ENCODE results near the gene SEPHS1. TPM values are rescaled to one million over a fixed set of nuclear protein-coding genes. Genes with fewer than 3 reads are reported as not detected.
"Not testable (repeated sequence)": the region's sequence is repeated elsewhere in the genome, so short reads cannot be mapped to it uniquely, and the experiment has no call there.

Gene SEPHS1
- total and polyA plus RNA-seq, 2 of the 8 experiments (the other 6 are each of a cell fraction or from before 2014, with no cell fraction given), result 270 to 683 TPM

GRCh38 chr10:13379061-13379460 lies 31.0 kb upstream of the SEPHS1 start:
- H3K79me2 ChIP-seq (ENCODE audit: control insufficient read depth in 1 of 2, insufficient read depth in 2 of 2, low read length in 2 of 2); H2AFZ ChIP-seq (ENCODE audit: low read length); H2BK12ac ChIP-seq (ENCODE audit: low read depth, low read length); H2BK5ac ChIP-seq (ENCODE audit: low read depth, low read length); H3K27ac ChIP-seq (ENCODE audit: low read depth, low read length); H3K4ac ChIP-seq (replicated peaks; ENCODE audit: insufficient read length, low read depth, low read length); H3K4me2 ChIP-seq (ENCODE audit: insufficient read depth in 1 of 2, low read depth in 2 of 2, low read length in 2 of 2); H3K23ac ChIP-seq (ENCODE audit: insufficient read length); H2BK120ac ChIP-seq (replicated peaks; ENCODE audit: low read depth, low read length); H3K36me3 ChIP-seq (ENCODE audit: control insufficient read depth in 2 of 4, insufficient read depth in 4 of 4, low read length in 3 of 4); FAIRE-seq; H2AK5ac ChIP-seq (ENCODE audit: low read depth, low read length); H3K9me3 ChIP-seq (ENCODE audit: insufficient read depth in 2 of 2, low read depth in 1 of 2, low read length in 1 of 2); H4K5ac ChIP-seq (ENCODE audit: insufficient read length, low read depth, low read length); H2BK15ac ChIP-seq (ENCODE audit: low read length); H4K91ac ChIP-seq (replicated peaks; ENCODE audit: insufficient read length, low read length); H3K9ac ChIP-seq (replicated peaks in 1 of 4; ENCODE audit: extremely low read depth in 1 of 4, low read depth in 3 of 4, low read length in 3 of 4); H3K14ac ChIP-seq (ENCODE audit: insufficient read length); H3K56ac ChIP-seq (replicated peaks; ENCODE audit: insufficient read length, low read depth, low read length); H4K20me1 ChIP-seq (replicated peaks in 1 of 2; ENCODE audit: control insufficient read depth in 1 of 2, insufficient read depth in 2 of 2, low read length in 2 of 2); H3K4me3 ChIP-seq (ENCODE audit: extremely low read depth in 1 of 4, insufficient read depth in 2 of 4, low read depth in 3 of 4, low read length in 4 of 4); DNase-seq (ENCODE audit: low read depth in 1 of 2, low spot score in 2 of 2); H2BK20ac ChIP-seq (ENCODE audit: low read length); H3K23me2 ChIP-seq (ENCODE audit: low read depth, low read length); H3K18ac ChIP-seq (ENCODE audit: extremely low read depth, low read length); POLR2A ChIA-PET (ENCODE audit: partially characterized antibody); H3K79me1 ChIP-seq (ENCODE audit: low read depth, low read length); H3K4me1 ChIP-seq (replicated peaks in 1 of 4; ENCODE audit: control insufficient read depth in 3 of 4, insufficient read depth in 4 of 4, low read length in 3 of 4); H4K8ac ChIP-seq (ENCODE audit: extremely low read depth, insufficient read depth, low read length): not testable (repeated sequence)
- H3K27me3 ChIP-seq (replicated peaks in 1 of 4; ENCODE audit: control insufficient read depth in 3 of 4, extremely low read depth in 1 of 4, insufficient read depth in 3 of 4, low read length in 3 of 4), result peaks cover 0 to 10% (median 8%) of the 10 kb centered on the region in 4 experiments; a peak in 3 of 7 replicates
- CTCF ChIA-PET (ENCODE audit: partially characterized antibody), result interaction anchor here (1.4 kb wide), 1 partner anchor 9 kb away, joined by 6 read pairs; no protein-coding TSS in a partner anchor
- WGBS, 2 experiments (ENCODE audit: extremely low coverage in 1 of 2, insufficient coverage in 1 of 2, insufficient read length in 1 of 2, insufficient replicate concordance in 2 of 2, low coverage in 1 of 2, low lambda C conversion rate in 2 of 2, missing lambda C conversion rate in 1 of 2), result 94% methylated on average over 4 of the region's 4 CpGs; no CpG with 5 or more reads in 1 of the 2 experiments

All from H1 (cell line).